ENCODE results near the gene CCL22.
"Not testable (repeated sequence)": the region's sequence is repeated elsewhere in the genome, so short reads cannot be mapped to it uniquely, and the experiment has no call there.

CCL22 gene

GRCh38 chr16:57391300-57391699, 32.7 kb downstream of the CCL22 start:
- TF ChIP-seq CTCF (IDR thresholded peaks at IDR 0.05; ENCODE audit: low read depth, low read length) = no peak
- H3K4me3 ChIP-seq (replicated peaks in 1 of 2; ENCODE audit: low read depth in 2 of 2, low read length in 2 of 2) = no peak overlapping the region
- DNase-seq (ENCODE audit: low read depth in 2 of 2) = no peak

- DNase-seq (ENCODE audit: low read depth in 2 of 2) = no peak
- H3K4me3 ChIP-seq (replicated peaks in 1 of 2; ENCODE audit: low read depth in 2 of 2, low read length in 2 of 2) = no peak overlapping the region
- no peak for TF ChIP-seq CTCF (IDR thresholded peaks at IDR 0.05; ENCODE audit: low read depth, low read length)
Measured at GRCh38 chr16:57391708-57392107, 33.1 kb downstream of the CCL22 start.

DNA sequence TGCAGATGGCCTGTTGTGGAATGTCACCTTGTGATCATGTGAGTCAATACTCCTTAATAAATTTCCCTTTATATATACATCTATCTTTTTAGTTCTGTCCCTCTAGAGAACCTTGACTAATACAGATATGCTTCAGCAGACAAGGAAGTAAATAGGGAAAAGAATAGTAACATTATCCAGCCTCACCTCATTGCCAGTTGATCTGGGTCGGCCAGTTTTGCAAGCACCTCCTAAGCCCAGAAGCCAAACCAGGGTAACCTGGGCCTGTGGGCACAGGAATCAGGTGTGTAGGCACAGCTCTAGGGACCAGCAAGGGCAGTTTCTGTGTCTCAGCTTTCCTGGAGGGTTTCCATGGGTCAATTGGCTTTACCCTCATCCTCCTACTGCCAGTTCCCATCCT, 34.1 kb downstream of the CCL22 start:
- no peak overlapping the region for H3K4me3 ChIP-seq (replicated peaks in 1 of 2; ENCODE audit: low read depth in 2 of 2, low read length in 2 of 2)
- TF ChIP-seq CTCF (IDR thresholded peaks at IDR 0.05; ENCODE audit: low read depth, low read length) = no peak
- no peak for DNase-seq (ENCODE audit: low read depth in 2 of 2)

- TF ChIP-seq CTCF (IDR thresholded peaks at IDR 0.05; ENCODE audit: low read depth, low read length) = no peak
- peak; percentile 32 to 42 for DNase-seq (ENCODE audit: low read depth in 2 of 2)
- no peak overlapping the region for H3K4me3 ChIP-seq (replicated peaks in 1 of 2; ENCODE audit: low read depth in 2 of 2, low read length in 2 of 2)
Measured at GRCh38 chr16:57394444-57394843, 35.9 kb downstream of the CCL22 start.

GRCh38 chr16:57395026-57395425, 36.4 kb downstream of the CCL22 start:
- DNase-seq (ENCODE audit: low read depth in 2 of 2) = no peak
- no peak overlapping the region for H3K4me3 ChIP-seq (replicated peaks in 1 of 2; ENCODE audit: low read depth in 2 of 2, low read length in 2 of 2)
- TF ChIP-seq CTCF (IDR thresholded peaks at IDR 0.05; ENCODE audit: low read depth, low read length) = no peak

DNA sequence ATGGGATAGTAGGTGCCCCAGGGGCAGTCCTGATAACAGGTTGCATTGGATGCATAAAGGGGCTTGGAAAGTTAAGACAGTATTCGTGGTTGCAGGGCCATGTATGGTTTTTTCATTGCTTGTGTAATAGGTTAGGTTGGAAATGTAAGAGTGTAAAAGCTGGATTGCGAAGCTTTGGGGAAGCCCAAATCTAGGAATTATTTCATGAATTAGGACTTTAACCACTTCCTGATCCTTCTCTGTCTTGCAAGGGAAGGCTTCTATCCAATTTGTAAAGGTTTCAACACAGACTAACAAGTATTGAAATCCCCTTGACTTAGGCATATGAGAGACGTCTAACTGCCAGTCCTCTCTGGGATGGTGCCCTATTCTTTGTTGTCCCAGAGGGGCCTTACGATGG, 38.2 kb downstream of the CCL22 start:
- no peak for DNase-seq (ENCODE audit: low read depth in 2 of 2)
- no peak overlapping the region for H3K4me3 ChIP-seq (replicated peaks in 1 of 2; ENCODE audit: low read depth in 2 of 2, low read length in 2 of 2)
- no peak for TF ChIP-seq CTCF (IDR thresholded peaks at IDR 0.05; ENCODE audit: low read depth, low read length)

GRCh38 chr16:57397493-57397892, 38.9 kb downstream of the CCL22 start:
- not testable (repeated sequence) for H3K4me3 ChIP-seq (replicated peaks in 1 of 2; ENCODE audit: low read depth in 2 of 2, low read length in 2 of 2); DNase-seq (ENCODE audit: low read depth in 2 of 2)
